CD14-positive monocyte (primary cell): ENCODE results near the gene CACNA1C. TPM values are rescaled to one million over a fixed set of nuclear protein-coding genes. Genes with fewer than 3 reads are reported as not detected.
A peak's percentile ranks its signal among the peaks of the same experiment; 100 is the strongest.

Source experiments
- DNase-seq, 3 donors: peaks; one replicate each; pipeline ENCODE4 v3.0.0-alpha.2; 2011 to 2022
- H2AFZ ChIP-seq: 2 replicates; pipeline ENCODE4 v1.6.0; 2012; ENCODE audit warnings: mild to moderate bottlenecking, low read depth, low read length, inconsistent platforms; ENCODE audit not compliant: insufficient read depth, poor library complexity, severe bottlenecking
- H3K27ac ChIP-seq, 2 donors: 1 replicate in 1 of 2; 2 replicates in 1 of 2; pipeline ENCODE4 v1.5.1; 2012 to 2013; ENCODE audit warnings: low read length in 2 of 2, control low read depth in 1 of 2, inconsistent platforms in 1 of 2, low read depth in 1 of 2, mild to moderate bottlenecking in 1 of 2
- H3K27me3 ChIP-seq, 2 donors: one replicate each; pipeline versions ENCODE4 v1.6.0 to v1.6.1; 2011 to 2013; ENCODE audit warnings: low read length in 2 of 2; ENCODE audit not compliant: control insufficient read depth in 2 of 2, insufficient read depth in 2 of 2
- H3K36me3 ChIP-seq, 2 donors: replicated peaks in 1 of 2; 1 replicate in 1 of 2; 2 replicates in 1 of 2; pipeline versions ENCODE4 v1.5.1 to v1.6.1; 2012 to 2013; ENCODE audit warnings: low read length in 2 of 2, control low read depth in 1 of 2, inconsistent platforms in 1 of 2, mild to moderate bottlenecking in 1 of 2; ENCODE audit not compliant: insufficient read depth in 2 of 2, control insufficient read depth in 1 of 2
- H3K4me1 ChIP-seq, 2 donors: 1 replicate in 1 of 2; 2 replicates in 1 of 2; pipeline versions ENCODE4 v1.5.1 to v1.6.1; 2012 to 2013; ENCODE audit warnings: low read length in 2 of 2, control low read depth in 1 of 2, inconsistent platforms in 1 of 2, mild to moderate bottlenecking in 1 of 2, moderate library complexity in 1 of 2; ENCODE audit not compliant: insufficient read depth in 2 of 2, control insufficient read depth in 1 of 2
- H3K4me2 ChIP-seq: replicated peaks from 2 replicates; pipeline ENCODE3; 2012; ENCODE audit warnings: low read length, moderate library complexity, mild to moderate bottlenecking; ENCODE audit not compliant: poor library complexity, severe bottlenecking; ENCODE audit errors: extremely low read depth
- H3K4me3 ChIP-seq, 3 experiments: fragments of 200-600 bp in 1 of 3; sonication (generic) in 1 of 3; replicated peaks in 1 of 3; 1 replicate in 2 of 3; 2 replicates in 1 of 3; pipeline ENCODE4 v1.5.1; 2011 to 2013; ENCODE audit warnings: low read length in 3 of 3, mild to moderate bottlenecking in 3 of 3, control low read depth in 2 of 3, low read depth in 2 of 3, inconsistent platforms in 1 of 3, moderate library complexity in 1 of 3
- H3K79me2 ChIP-seq: 2 replicates; pipeline ENCODE4 v1.6.0; 2012; ENCODE audit warnings: mild to moderate bottlenecking, control low read depth, inconsistent platforms, low read length, moderate library complexity; ENCODE audit not compliant: insufficient read depth
- H3K9ac ChIP-seq: 2 replicates; pipeline ENCODE4 v1.6.0; 2017; ENCODE audit warnings: low read length, mild to moderate bottlenecking; ENCODE audit not compliant: insufficient read depth, poor library complexity, severe bottlenecking
- H3K9me3 ChIP-seq, 2 donors: replicated peaks in 1 of 2; 1 replicate in 1 of 2; 2 replicates in 1 of 2; pipeline versions ENCODE4 v1.5.1 to v1.6.1; 2012 to 2013; ENCODE audit warnings: low read length in 2 of 2, control low read depth in 1 of 2; ENCODE audit not compliant: control insufficient read depth in 1 of 2, insufficient read depth in 1 of 2
- H4K20me1 ChIP-seq: 2 replicates; pipeline ENCODE4 v1.6.0; 2012; ENCODE audit warnings: mild to moderate bottlenecking, low read length, control low read depth, moderate library complexity; ENCODE audit not compliant: insufficient read depth
- H3K27ac Mint-ChIP-seq, 7 donors: one replicate each; pipeline ENCODE4 v1.8.0; 2020; ENCODE audit warnings: mild to moderate bottlenecking in 7 of 7, mixed read lengths in 7 of 7, moderate library complexity in 6 of 7, inconsistent platforms in 2 of 7
- H3K27me3 Mint-ChIP-seq, 3 donors: one replicate each; pipeline ENCODE4 v1.8.0; 2021 to 2022; ENCODE audit warnings: low read depth in 3 of 3, mild to moderate bottlenecking in 3 of 3, mixed read lengths in 3 of 3, moderate library complexity in 3 of 3, inconsistent platforms in 1 of 3
- H3K36me3 Mint-ChIP-seq, 2 donors: one replicate each; pipeline ENCODE4 v1.8.0; 2020; ENCODE audit warnings: mixed read lengths in 2 of 2, inconsistent platforms in 1 of 2, mild to moderate bottlenecking in 1 of 2
- H3K4me1 Mint-ChIP-seq: one replicate; pipeline ENCODE4 v1.8.0; 2020; ENCODE audit warnings: mild to moderate bottlenecking, mixed read lengths
- H3K4me3 Mint-ChIP-seq, 2 donors: one replicate each; pipeline ENCODE4 v1.8.0; 2020; ENCODE audit warnings: mild to moderate bottlenecking in 2 of 2, mixed read lengths in 2 of 2, moderate library complexity in 1 of 2
- H3K9me3 Mint-ChIP-seq, 7 donors: one replicate each; pipeline ENCODE4 v1.8.0; 2020 to 2022; ENCODE audit warnings: mixed read lengths in 7 of 7, mild to moderate bottlenecking in 6 of 7, moderate library complexity in 6 of 7, inconsistent platforms in 2 of 7
- WGBS: methylation state at CpG from one replicate; pipeline ENCODE4 v1.1.5; 2013; ENCODE audit warnings: missing lambda C conversion rate; ENCODE audit not compliant: insufficient coverage; 5-methylcytosine and 5-hydroxymethylcytosine counted together
- intact Hi-C, 2 donors: fragments of 100-400 bp; cut with micrococcal nuclease; formaldehyde crosslinking; loops; one replicate each; pipeline versions ENCODE4 v1.15.0 to v1.15.1; 2023
- polyA plus RNA-seq, 3 donors: library from polyadenylated mRNA; depleted of rRNA in 1 of 3; unstranded in 2 of 3; stranded (reverse) in 1 of 3; fragments of 300-500 nt in 2 of 3; fragments of >200 nt in 1 of 3; fragmentation: Illumina TruSeq in 2 of 3; gene quantifications; 1 replicate in 2 of 3; 2 replicates in 1 of 3; pipeline ENCODE4 v1.2.3, GENCODE V29; 2012 to 2021
- TF ChIP-seq, protein P1 (sequence below): fragments of 200-600 bp; IDR thresholded peaks from one replicate; pipeline ENCODE4 v1.8.0; 2022; ENCODE audit warnings: antibody characterized with exemption, mild to moderate bottlenecking

The CACNA1C gene
- polyA plus RNA-seq, 3 donors = not detected

DNA sequence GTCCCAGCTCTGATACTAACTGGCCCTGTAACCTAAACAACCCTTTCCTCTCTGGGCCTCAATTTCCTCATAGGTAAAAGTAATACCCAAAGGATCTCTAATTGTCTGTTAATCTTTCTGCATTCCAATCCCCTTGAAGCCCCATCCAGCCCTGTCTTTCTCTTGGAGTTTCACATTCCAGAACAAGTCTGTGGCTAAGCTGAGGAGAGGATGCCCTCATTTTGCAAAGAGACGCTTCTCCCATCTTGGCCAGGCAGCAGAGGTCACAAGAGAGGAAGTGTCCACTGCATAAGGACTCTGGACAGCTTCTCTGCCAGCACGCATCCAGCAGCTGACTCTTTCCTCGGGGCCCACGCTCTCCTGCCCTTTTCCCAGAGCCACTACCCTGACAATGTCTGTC is 478.6 kb downstream of the CACNA1C start:
- H3K4me1 ChIP-seq = no peaks in the 10 kb centered on the region
- Mint-ChIP-seq H3K4me1 (peaks cover 1% of the 10 kb centered on the region), H3K9me3 (peaks cover 0 to 2% (median 0%) of the 10 kb centered on the region in 7 donors), H3K4me3 (no peak overlapping the region), H3K36me3 (no peaks in the 10 kb centered on the region), H3K27ac (no peak overlapping the region), H3K27me3 (peaks cover 0 to 3% (median 2%) of the 10 kb centered on the region in 3 donors)
- H3K9me3 ChIP-seq = no peaks in the 10 kb centered on the region
- intact Hi-C loops = no loop called here
- TF ChIP-seq, protein P1, sequence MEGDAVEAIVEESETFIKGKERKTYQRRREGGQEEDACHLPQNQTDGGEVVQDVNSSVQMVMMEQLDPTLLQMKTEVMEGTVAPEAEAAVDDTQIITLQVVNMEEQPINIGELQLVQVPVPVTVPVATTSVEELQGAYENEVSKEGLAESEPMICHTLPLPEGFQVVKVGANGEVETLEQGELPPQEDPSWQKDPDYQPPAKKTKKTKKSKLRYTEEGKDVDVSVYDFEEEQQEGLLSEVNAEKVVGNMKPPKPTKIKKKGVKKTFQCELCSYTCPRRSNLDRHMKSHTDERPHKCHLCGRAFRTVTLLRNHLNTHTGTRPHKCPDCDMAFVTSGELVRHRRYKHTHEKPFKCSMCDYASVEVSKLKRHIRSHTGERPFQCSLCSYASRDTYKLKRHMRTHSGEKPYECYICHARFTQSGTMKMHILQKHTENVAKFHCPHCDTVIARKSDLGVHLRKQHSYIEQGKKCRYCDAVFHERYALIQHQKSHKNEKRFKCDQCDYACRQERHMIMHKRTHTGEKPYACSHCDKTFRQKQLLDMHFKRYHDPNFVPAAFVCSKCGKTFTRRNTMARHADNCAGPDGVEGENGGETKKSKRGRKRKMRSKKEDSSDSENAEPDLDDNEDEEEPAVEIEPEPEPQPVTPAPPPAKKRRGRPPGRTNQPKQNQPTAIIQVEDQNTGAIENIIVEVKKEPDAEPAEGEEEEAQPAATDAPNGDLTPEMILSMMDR = no peak
- H3K27ac ChIP-seq = no peak overlapping the region
- H3K79me2 ChIP-seq = no peaks in the 10 kb centered on the region
- H4K20me1 ChIP-seq = no peaks in the 10 kb centered on the region
- no peaks in the 10 kb centered on the region for H3K36me3 ChIP-seq
- H3K27me3 ChIP-seq = no peaks in the 10 kb centered on the region
- WGBS = 96% methylated on average over 4 of the region's 4 CpGs
- DNase-seq = no peak
- no peak overlapping the region for H2AFZ ChIP-seq
- no peak overlapping the region for H3K4me3 ChIP-seq
- no peak overlapping the region for H3K9ac ChIP-seq
- H3K4me2 ChIP-seq = no peak overlapping the region

DNA sequence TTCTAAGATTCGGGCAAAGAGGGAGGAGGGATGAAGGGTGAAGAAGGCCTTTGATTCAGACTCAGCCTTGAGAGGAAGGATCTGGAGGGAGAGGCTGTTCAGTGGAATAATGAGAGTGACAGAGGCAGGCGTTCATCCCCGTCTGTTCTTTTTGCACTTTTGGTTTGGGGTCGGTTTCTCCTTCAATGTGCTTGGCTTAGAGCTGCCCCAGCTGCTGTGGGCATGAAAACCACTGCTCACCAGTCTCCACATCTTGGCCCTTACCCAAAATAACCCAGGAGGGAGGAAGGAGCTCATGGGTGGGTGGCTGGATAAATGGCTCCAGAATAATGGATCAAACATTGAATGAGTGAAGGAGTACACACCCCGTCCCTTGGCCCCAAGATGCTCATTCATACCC is 480.2 kb downstream of the CACNA1C start:
- Histone ChIP-seq H4K20me1 (no peaks in the 10 kb centered on the region), H3K9me3 (no peaks in the 10 kb centered on the region), H3K27ac (no peak overlapping the region), H3K4me2 (no peak overlapping the region), H3K9ac (no peak overlapping the region), H3K4me3 (no peak overlapping the region), H3K79me2 (no peaks in the 10 kb centered on the region), H3K4me1 (no peaks in the 10 kb centered on the region), H3K27me3 (no peaks in the 10 kb centered on the region), H3K36me3 (no peaks in the 10 kb centered on the region), H2AFZ (no peak overlapping the region)
- peak overlapping the region in 1 of 7 donors; percentile 54 for H3K27ac Mint-ChIP-seq
- no peaks in the 10 kb centered on the region for H3K36me3 Mint-ChIP-seq
- DNase-seq = no peak
- peaks cover 1% of the 10 kb centered on the region for H3K4me1 Mint-ChIP-seq
- intact Hi-C loops = no loop called here
- TF ChIP-seq, protein P1 = no peak
- no peak overlapping the region for H3K4me3 Mint-ChIP-seq
- H3K27me3 Mint-ChIP-seq = peaks cover 0 to 3% (median 2%) of the 10 kb centered on the region in 3 donors
- WGBS = 93% methylated on average over 2 of the region's 5 CpGs
- peaks cover 0 to 2% (median 0%) of the 10 kb centered on the region in 7 donors for H3K9me3 Mint-ChIP-seq
